ENCODE measurements around the gene DLGAP1.

GRCh38 chr18:3892152-3892551 lies 563.0 kb downstream of the DLGAP1 start:
- TF ChIP-seq EZH2 (IDR thresholded peaks at IDR 0.05; ENCODE audit: insufficient read depth, poor library complexity, severe bottlenecking): no peak
- no peak for TF ChIP-seq EZH2phosphoT487 (IDR thresholded peaks at IDR 0.05; ENCODE audit: insufficient read depth, low read depth)
